Frontal cortex (tissue), 4 donors: Measurements from ENCODE around the gene WDPCP. TPM values are rescaled to one million over a fixed set of nuclear protein-coding genes. Genes with fewer than 3 reads are reported as not detected.
A peak's percentile ranks its signal among the peaks of the same experiment; 100 is the strongest.
"Not testable (repeated sequence)": the region's sequence is repeated elsewhere in the genome, so short reads cannot be mapped to it uniquely, and the experiment has no call there.

Experiments
- DNase-seq, 2 donors: peaks; one replicate each; pipeline ENCODE4 v3.0.0; 2012; ENCODE audit warnings: low spot score in 2 of 2
- FAIRE-seq: peaks from 2 replicates; lab custom pipeline; 2012; peaks lifted over from hg19 to GRCh38; lab: Jason Lieb, UNC
- total RNA-seq: library from RNA; depleted of rRNA; stranded (reverse); fragments of >200 nt; gene quantifications from one replicate; pipeline ENCODE4 v1.2.3, GENCODE V29; 2014
- donor health status: control.
- donor health status: control.
- donor health status: control.

WDPCP gene
- 43.2 TPM for total RNA-seq

- peak; percentile 6 for FAIRE-seq
- peak; percentile 57 to 71 for DNase-seq
Measured at GRCh38 chr2:63588385-63589147, at the start of gene WDPCP, which contains the start of gene MDH1. Gene WDPCP (minus strand): TSS chr2:63588477. CDS start chr2:63588271, 206 bp downstream. Gene MDH1 (plus strand): TSS chr2:63588963. CDS start chr2:63589044, 81 bp downstream.

DNA sequence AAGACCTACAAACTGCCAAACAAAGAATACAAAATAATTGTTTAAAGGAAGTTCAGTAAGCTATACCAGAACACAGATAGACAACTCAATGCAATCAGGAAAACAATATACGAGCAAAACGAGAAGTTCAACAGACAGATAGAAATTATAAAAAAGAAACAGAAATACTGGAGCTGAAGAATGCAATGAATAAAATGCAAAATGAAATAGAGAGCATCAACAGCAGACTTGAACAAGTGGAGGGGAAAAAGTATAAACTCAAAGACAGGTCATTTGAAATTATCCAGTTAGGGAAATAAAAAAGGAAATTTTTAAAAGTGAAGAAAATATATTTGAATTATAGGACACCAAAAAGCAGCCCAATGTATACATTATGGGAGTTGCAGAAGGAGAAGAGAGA, 44.1 kb upstream of the WDPCP start:
- FAIRE-seq = no peak
- no peak for DNase-seq

DNA sequence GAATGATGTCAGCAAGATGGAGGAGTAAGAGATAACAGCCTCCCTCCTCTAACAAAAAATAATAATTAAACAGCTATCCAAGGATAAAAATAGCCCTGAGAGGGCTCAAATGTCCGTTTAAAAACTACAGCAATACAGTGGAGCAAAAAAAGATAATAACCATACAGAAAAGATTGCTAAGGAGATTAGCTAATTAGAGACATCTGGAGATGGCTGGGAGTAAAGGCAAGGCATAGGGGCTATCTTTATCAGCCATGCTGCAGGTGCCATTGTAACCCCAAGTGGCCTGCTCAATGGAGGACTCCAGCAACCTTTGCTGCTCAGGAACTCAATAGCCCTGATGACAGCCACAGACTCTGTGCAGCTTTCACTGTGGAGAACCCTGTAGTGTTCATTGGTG, 43.2 kb upstream of the WDPCP start:
- FAIRE-seq (no peak), DNase-seq (no peak)

- FAIRE-seq (no peak), DNase-seq (no peak)
Measured at GRCh38 chr2:63628403-63628942, 40.2 kb upstream of the WDPCP start.

DNA sequence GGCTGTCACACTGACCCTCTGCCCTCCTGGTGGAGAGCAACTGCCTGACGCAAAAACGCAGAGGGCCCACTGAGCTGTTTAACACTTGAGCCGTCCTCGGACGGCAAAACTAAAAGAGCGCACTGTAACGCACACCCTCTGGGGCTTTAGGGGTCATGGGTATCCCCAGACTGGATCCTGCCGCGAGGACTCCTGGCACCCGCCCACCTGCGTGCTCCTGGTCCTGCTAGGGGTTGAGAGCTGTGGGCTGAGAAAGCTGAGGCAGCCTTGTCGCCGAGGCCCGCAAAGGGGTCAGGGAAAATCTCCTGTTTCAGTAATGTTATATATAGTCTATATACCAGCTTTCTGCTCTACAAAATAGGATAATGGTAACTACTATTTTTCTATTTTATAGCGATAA, 39.6 kb upstream of the WDPCP start:
- no peak for DNase-seq

GRCh38 chr2:63623763-63624162, 35.5 kb upstream of the WDPCP start:
- FAIRE-seq = not testable (repeated sequence)

More for the DNA sequence above, 39.6 kb upstream of the WDPCP start:
- FAIRE-seq = no peak

DNA sequence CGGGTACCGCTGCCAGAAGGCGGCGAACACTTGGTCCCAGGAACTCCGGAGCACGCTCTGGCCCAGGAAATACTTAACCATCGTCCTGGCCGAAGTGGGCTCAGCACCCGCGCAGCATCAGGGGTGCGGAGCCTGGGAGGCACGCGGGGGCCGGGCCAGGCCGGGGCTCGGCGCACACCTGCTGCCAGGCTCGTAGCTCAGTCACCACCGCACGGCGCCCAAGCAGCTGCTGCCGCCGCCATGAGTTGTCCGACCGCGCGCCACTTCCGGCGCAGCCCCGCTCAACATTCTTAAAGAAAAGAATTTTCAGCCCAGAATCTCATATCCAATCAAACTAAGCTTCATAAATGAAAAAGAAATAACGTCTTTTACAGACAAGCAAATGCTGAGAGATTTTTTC, 34.5 kb upstream of the WDPCP start:
- DNase-seq (no peak), FAIRE-seq (no peak)

More at GRCh38 chr2:63623763-63624162, 35.5 kb upstream of the WDPCP start:
- DNase-seq = not testable (repeated sequence)

DNA sequence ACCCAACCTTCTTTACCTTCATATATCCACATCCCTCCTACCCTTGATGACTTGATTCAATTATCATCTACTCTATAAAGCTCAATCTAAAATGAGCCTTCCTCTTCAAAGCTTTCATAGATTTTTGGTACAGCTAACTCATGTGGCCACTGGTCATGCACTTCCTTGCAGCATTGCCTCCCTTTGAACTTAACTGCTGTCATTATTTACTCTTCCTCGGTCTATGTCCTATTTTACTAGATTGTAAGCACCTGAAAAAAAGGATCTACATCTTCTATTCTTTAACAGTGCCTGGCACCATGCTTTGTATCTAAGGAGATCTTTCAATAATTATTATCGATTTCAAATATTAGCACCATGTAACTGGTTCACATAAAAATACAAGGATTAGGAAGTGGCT, 31.1 kb upstream of the WDPCP start:
- FAIRE-seq (no peak), DNase-seq (no peak)

- no peak for FAIRE-seq
- DNase-seq = no peak
Measured at GRCh38 chr2:63617366-63617765, 29.1 kb upstream of the WDPCP start.

DNA sequence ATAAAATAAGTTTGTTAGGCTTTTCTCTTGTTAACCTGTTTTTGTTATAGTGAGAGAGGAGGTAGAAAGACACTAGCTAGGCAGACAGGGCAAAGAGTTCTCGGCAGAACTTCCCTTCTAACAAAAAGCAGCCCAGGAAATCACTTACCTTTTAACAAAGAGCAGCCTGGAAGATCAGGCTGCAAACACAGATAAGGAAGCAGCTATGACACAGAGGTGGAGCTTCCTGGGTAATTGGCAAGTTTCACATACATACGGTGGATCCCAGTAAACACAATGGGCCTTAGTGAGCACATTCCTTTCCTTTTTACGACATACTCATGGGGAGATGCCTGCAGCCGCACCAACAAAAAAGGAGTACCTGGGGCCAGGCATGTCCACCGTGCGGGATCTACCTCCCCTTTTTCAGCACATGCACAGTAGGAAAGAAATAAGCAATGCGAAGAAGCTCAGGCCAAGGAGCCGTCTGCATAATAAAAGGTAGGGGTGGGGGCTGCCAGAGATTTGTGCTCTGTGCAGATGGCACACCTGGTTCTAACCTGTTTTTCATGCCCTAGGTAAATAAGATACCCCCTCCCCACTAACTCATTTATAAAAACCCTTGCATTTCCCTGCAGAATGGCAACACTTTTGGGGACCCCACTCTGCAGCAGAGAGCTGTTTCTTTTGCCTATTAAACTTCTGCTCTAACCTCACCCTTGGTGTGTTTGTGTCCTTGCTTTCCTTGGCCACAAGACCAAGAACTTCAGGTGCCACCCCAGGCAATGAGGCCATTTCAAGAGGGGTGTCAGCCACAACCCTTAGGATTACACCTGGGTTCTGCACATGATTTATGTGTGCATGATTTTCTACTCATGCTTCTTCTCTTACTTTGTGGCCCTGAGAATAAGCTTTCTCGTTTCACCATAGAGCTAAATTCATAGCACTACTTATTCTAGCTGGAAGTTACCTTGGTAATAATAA, 27.0 kb upstream of the WDPCP start:
- no peak for FAIRE-seq
- no peak for DNase-seq

DNA sequence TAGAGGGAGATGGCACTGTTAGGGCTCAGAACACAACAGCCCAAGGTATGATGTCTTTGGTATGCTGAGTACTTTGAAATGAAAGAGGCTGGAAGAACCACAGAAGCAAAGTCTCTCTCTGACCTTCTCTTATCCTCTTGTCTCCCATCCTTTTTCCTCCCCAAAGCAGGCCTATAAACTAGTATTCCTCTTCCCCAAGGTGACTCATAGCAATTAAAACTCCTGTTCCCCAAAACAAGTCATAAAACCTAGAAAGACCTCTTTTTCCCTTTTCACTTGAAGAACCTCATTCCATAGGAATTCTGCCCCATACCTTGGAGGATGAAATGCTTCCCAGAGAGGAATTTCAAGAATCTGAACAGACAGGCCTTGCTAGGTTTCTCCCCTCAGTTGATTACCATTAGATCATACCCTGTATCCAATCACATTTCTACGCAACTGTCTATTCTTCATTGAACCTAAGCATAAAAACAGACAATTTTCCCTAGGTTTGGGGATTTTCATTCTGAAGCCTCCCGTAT, 26.2 kb upstream of the WDPCP start:
- FAIRE-seq (no peak), DNase-seq (no peak)

- DNase-seq (no peak), FAIRE-seq (no peak)
Measured at GRCh38 chr2:63613391-63613901, 25.2 kb upstream of the WDPCP start.

GRCh38 chr2:63610525-63610924, 22.2 kb upstream of the WDPCP start:
- no peak for DNase-seq
- no peak for FAIRE-seq

- not testable (repeated sequence) for FAIRE-seq, DNase-seq
Measured at GRCh38 chr2:63608865-63609264, 20.6 kb upstream of the WDPCP start.

- no peak for FAIRE-seq
Measured at GRCh38 chr2:63604666-63605065, 16.4 kb upstream of the WDPCP start.

DNA sequence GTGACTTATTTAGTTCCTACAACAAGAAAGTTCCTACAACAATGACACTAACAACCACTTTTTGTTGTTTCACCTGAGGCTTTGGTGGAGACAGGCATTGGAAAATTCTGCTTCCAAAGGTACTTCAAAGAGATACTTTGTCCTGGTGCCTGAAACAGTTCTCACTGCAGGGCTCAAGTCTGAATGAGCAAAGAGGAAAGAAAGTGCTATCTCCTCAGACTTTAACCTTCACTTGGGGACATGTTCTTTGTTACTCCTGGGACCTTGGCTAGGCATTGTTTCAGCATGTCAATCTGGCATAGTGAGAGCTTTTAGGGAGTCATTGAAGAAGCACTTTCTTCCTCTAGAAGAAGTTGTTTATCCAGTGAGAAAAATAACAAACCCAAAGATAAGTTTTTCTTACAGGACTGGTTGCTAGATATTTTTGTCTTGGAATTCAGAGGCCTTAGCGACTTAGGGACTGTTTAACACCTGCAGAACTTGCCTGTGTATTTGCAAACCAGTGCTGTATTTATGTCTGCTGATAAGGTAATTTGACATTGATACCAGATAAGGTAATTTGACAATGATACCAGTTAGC, 12.7 kb upstream of the WDPCP start:
- DNase-seq (no peak), FAIRE-seq (no peak)

More at GRCh38 chr2:63604666-63605065, 16.4 kb upstream of the WDPCP start:
- no peak for DNase-seq

GRCh38 chr2:63598981-63599380, 10.7 kb upstream of the WDPCP start:
- no peak for DNase-seq
- FAIRE-seq = no peak

DNA sequence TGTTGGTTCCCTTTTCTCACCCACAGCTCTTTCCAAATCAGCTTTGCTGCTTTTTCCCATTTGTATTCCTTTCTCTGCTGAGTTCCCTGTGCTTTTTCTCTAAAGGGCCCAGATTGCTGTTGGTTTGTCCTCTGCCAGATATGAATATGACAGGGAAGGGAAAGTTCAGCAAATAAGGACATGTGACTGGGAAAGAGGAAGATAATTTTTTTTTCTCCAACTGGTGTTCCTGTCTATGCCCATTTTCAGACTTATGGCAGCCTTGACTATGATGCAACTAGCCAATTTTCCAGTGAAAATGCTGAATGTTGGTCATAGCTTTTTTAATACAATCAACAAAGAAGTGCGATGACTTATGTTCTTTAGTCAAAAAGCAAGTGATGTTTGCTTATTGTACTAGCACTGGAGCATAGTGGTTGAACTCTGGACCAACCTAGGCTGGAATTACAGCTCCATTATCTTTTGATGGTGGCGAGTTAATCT, 8.2 kb upstream of the WDPCP start:
- DNase-seq (no peak), FAIRE-seq (no peak)

DNA sequence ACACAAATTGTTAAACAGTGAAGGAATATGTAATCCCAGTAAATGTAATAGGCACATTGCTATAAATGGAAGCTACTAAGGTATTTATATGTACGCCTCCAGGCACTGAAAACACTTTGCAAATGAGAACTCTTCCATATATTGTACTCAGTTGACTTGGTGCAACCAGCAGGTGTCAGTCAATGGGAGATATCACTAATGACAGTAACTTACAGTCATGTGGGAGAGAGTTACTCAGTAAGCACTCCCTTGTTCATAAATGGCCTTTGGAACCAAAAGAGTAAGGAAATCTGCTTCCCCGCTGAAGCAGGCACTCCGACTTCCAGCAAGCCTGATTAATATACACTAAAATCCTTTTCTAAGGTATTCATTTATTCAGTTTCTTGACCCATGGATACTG, 6.4 kb upstream of the WDPCP start:
- DNase-seq (no peak), FAIRE-seq (no peak)
